ENCODE results near the gene KIF4A.
A peak's percentile ranks its signal among the peaks of the same experiment; 100 is the strongest.

KIF4A gene

GRCh38 chrX:70446380-70447350, 156.8 kb downstream of the KIF4A start:
- Mint-ChIP-seq H3K9me3 (no peaks in the 10 kb centered on the region), H3K27ac (no peak overlapping the region), H3K4me1 (ENCODE audit: low read depth) (no peaks in the 10 kb centered on the region), H3K27me3 (peaks cover 62% of the 10 kb centered on the region), H3K36me3 (ENCODE audit: low read depth) (no peaks in the 10 kb centered on the region), H3K4me3 (no peak overlapping the region)
- intact Hi-C loops (cut with micrococcal nuclease) = no loop called here

- intact Hi-C loops (cut with micrococcal nuclease) = no loop called here
- H3K9me3 Mint-ChIP-seq = no peaks in the 10 kb centered on the region
- H3K36me3 Mint-ChIP-seq (ENCODE audit: low read depth) = no peaks in the 10 kb centered on the region
- peaks cover 69% of the 10 kb centered on the region for H3K27me3 Mint-ChIP-seq
- no peak overlapping the region for H3K4me3 Mint-ChIP-seq
- no peak overlapping the region for H3K27ac Mint-ChIP-seq
- H3K4me1 Mint-ChIP-seq (ENCODE audit: low read depth) = peaks cover 17% of the 10 kb centered on the region
These were observed 159.6 kb downstream of the KIF4A start for GRCh38 chrX:70449457-70449966.

DNA sequence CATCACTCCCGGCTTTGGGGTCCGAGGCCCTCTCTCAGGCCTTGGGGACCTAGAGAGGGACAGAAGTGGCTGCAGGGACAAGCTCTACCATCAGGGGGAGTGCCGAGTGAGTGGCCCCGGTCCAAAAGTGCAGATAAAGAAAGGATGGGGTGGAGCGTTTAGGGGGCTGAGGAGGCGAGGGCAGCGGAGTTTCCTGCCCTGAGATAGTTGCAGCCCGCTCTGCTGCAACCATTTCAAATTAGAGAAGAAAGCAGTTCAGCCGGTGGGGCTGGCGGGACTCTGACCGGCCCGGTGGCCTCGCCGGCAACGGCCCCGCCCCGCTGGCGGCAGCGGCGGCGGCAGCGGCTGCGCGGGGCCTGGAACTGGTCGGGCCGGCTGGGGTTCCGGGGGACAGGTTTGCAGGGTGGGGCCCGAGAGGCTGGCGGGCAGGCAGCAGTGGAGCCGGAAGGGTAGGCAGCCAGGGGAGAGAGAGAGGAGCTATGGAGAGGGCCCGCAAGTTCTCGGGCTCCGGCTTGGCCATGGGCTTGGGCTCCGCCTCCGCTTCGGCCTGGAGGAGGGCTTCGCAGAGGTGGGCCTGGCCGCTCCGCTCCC, 162.3 kb downstream of the KIF4A start:
- H3K4me3 Mint-ChIP-seq = peak overlapping the region; percentile 79

DNA sequence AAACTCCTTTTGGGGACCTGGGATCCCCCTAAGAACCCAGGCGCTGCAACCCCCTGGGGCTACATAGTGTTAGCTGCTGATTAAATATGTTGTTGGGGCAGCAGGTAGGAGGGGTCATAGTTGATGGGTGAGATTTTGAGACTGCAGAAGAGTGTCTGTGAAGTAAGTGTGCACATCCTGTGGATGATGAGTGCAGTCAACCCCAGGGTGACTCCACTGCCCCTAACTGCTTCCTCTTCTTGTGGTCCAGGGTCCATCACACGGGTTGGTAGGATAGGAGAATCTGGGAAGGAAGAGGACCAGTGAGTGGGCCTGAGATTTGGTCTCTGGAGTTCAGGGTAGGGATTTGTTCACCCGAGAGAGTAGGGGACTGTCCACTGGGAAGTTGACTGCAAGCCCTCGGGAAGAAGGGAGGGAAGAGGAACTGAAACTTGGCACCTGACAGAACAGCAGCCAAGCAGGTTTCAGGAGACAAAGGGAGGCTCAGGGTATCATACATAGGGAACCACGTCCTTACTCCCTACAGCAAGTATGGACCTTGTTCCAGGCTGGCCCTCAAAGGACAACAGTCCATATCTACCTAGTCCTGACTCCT, 163.2 kb downstream of the KIF4A start:
- no peaks in the 10 kb centered on the region for H3K9me3 Mint-ChIP-seq
- no peak overlapping the region for H3K4me3 Mint-ChIP-seq
- peaks cover 75% of the 10 kb centered on the region for H3K27me3 Mint-ChIP-seq
- H3K4me1 Mint-ChIP-seq (ENCODE audit: low read depth) = peaks cover 28% of the 10 kb centered on the region
- H3K36me3 Mint-ChIP-seq (ENCODE audit: low read depth) = no peaks in the 10 kb centered on the region
- intact Hi-C loops (cut with micrococcal nuclease) = loop anchor here (5.0 to 10.0 kb wide), 2 partner anchors 102 to 209 kb away; no protein-coding TSS in a partner anchor
- H3K27ac Mint-ChIP-seq = no peak overlapping the region

More for the DNA sequence above, 162.3 kb downstream of the KIF4A start:
- no peaks in the 10 kb centered on the region for H3K36me3 Mint-ChIP-seq (ENCODE audit: low read depth)
- H3K9me3 Mint-ChIP-seq = no peaks in the 10 kb centered on the region
- peaks cover 28% of the 10 kb centered on the region for H3K4me1 Mint-ChIP-seq (ENCODE audit: low read depth)
- H3K27ac Mint-ChIP-seq = no peak overlapping the region
- intact Hi-C loops (cut with micrococcal nuclease) = loop anchor here (5.0 to 10.0 kb wide), 2 partner anchors 103 to 210 kb away; no protein-coding TSS in a partner anchor
- H3K27me3 Mint-ChIP-seq = peaks cover 74% of the 10 kb centered on the region

- peaks cover 28% of the 10 kb centered on the region for H3K4me1 Mint-ChIP-seq (ENCODE audit: low read depth)
These were observed 164.8 kb downstream of the KIF4A start for GRCh38 chrX:70454441-70455365.

GRCh38 chrX:70455366-70456202, 165.7 kb downstream of the KIF4A start:
- H3K4me3 Mint-ChIP-seq = peak overlapping the region; percentile 32
- intact Hi-C loops (cut with micrococcal nuclease) = loop anchor here (10.0 kb wide), 1 partner anchor 99 kb away; no protein-coding TSS in a partner anchor
- H3K27ac Mint-ChIP-seq = no peak overlapping the region
- H3K36me3 Mint-ChIP-seq (ENCODE audit: low read depth) = no peaks in the 10 kb centered on the region
- no peaks in the 10 kb centered on the region for H3K9me3 Mint-ChIP-seq
- peaks cover 28% of the 10 kb centered on the region for H3K4me1 Mint-ChIP-seq (ENCODE audit: low read depth)
- H3K27me3 Mint-ChIP-seq = peaks cover 67% of the 10 kb centered on the region

More at GRCh38 chrX:70454441-70455365, 164.8 kb downstream of the KIF4A start:
- Mint-ChIP-seq H3K27me3 (peaks cover 72% of the 10 kb centered on the region), H3K27ac (no peak overlapping the region), H3K9me3 (no peaks in the 10 kb centered on the region), H3K4me3 (peak overlapping the region; percentile 32), H3K36me3 (ENCODE audit: low read depth) (no peaks in the 10 kb centered on the region)
- intact Hi-C loops (cut with micrococcal nuclease) = loop anchor here (5.0 to 10.0 kb wide), 2 partner anchors 100 to 208 kb away; no protein-coding TSS in a partner anchor

- Mint-ChIP-seq H3K36me3 (ENCODE audit: low read depth) (no peaks in the 10 kb centered on the region), H3K27ac (no peak overlapping the region), H3K4me3 (no peak overlapping the region), H3K4me1 (ENCODE audit: low read depth) (peaks cover 28% of the 10 kb centered on the region), H3K9me3 (no peaks in the 10 kb centered on the region), H3K27me3 (peaks cover 63% of the 10 kb centered on the region)
- intact Hi-C loops (cut with micrococcal nuclease) = loop anchor here (10.0 kb wide), 1 partner anchor 99 kb away; no protein-coding TSS in a partner anchor
These were observed 166.4 kb downstream of the KIF4A start for GRCh38 chrX:70456256-70456655.

DNA sequence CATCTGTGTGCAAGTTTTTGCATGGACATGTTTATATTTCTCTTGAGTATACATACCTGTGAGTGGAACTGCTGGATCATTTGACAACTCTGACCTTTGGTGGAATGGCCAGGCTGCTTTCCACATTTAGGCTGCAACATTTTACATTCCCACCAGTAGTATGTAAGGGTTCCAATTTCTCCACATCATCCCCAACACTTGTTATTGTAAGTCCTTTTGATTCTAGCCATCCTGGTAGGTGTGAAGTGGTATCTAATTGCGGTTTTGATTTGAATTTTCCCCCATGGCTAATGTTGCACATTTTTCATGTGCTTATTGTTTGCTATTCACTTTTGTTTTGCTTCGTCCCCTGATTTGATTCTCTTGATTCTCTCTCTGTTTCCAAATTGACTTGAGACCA, 171.1 kb downstream of the KIF4A start:
- Mint-ChIP-seq H3K36me3 (ENCODE audit: low read depth) (no peaks in the 10 kb centered on the region), H3K4me1 (ENCODE audit: low read depth) (peaks cover under 1% of the 10 kb centered on the region), H3K27ac (no peak overlapping the region), H3K4me3 (no peak overlapping the region), H3K27me3 (peaks cover 18% of the 10 kb centered on the region), H3K9me3 (no peaks in the 10 kb centered on the region)
- intact Hi-C loops (cut with micrococcal nuclease) = no loop called here

GRCh38 chrX:70464051-70464450, 174.1 kb downstream of the KIF4A start:
- intact Hi-C loops (cut with micrococcal nuclease) = no loop called here
- Mint-ChIP-seq H3K27me3 (peaks cover 2% of the 10 kb centered on the region), H3K4me1 (ENCODE audit: low read depth) (no peaks in the 10 kb centered on the region), H3K4me3 (no peak overlapping the region), H3K9me3 (no peaks in the 10 kb centered on the region), H3K27ac (no peak overlapping the region), H3K36me3 (ENCODE audit: low read depth) (no peaks in the 10 kb centered on the region)

- Mint-ChIP-seq H3K4me3 (no peak overlapping the region), H3K27ac (no peak overlapping the region), H3K36me3 (ENCODE audit: low read depth) (no peaks in the 10 kb centered on the region), H3K9me3 (no peaks in the 10 kb centered on the region), H3K27me3 (peaks cover 9% of the 10 kb centered on the region), H3K4me1 (ENCODE audit: low read depth) (peaks cover 15% of the 10 kb centered on the region)
- intact Hi-C loops (cut with micrococcal nuclease) = no loop called here
These were observed 177.1 kb downstream of the KIF4A start for GRCh38 chrX:70466968-70467367.

- H3K36me3 Mint-ChIP-seq (ENCODE audit: low read depth) = no peaks in the 10 kb centered on the region
- peaks cover 17% of the 10 kb centered on the region for H3K4me1 Mint-ChIP-seq (ENCODE audit: low read depth)
- H3K4me3 Mint-ChIP-seq = no peak overlapping the region
- peaks cover 11% of the 10 kb centered on the region for H3K27me3 Mint-ChIP-seq
- H3K9me3 Mint-ChIP-seq = no peaks in the 10 kb centered on the region
- no peak overlapping the region for H3K27ac Mint-ChIP-seq
- intact Hi-C loops (cut with micrococcal nuclease) = no loop called here
These were observed 178.8 kb downstream of the KIF4A start for GRCh38 chrX:70468709-70469108.
